Peyer's patch (tissue), 4 donors: ENCODE data around the gene SERPINA6.

Source experiments
- CTCF ChIP-seq, 6 experiments: fragments of 450-650 bp in 4 of 6; fragments of 200-600 bp in 2 of 6; sonication (generic) in 1 of 6; IDR thresholded peaks; one replicate each; pipeline ENCODE4 v1.5.1; 2017 to 2019; ENCODE audit warnings: antibody characterized with exemption in 6 of 6, mild to moderate bottlenecking in 3 of 6, moderate library complexity in 1 of 6
- POLR2A ChIP-seq, 2 donors: fragments of 450-650 bp; IDR thresholded peaks; one replicate each; pipeline ENCODE4 v1.5.1; 2017; ENCODE audit warnings: antibody characterized with exemption in 2 of 2, mild to moderate bottlenecking in 2 of 2, moderate library complexity in 2 of 2

GRCh38 chr14:94348836-94349235 is 25.7 kb upstream of the SERPINA6 start:
- TF ChIP-seq POLR2A (IDR thresholded peaks at IDR 0.05) (no peak), CTCF (IDR thresholded peaks at IDR 0.05) (no peak)
